Measurements from ENCODE around the gene CNNM2. TPM values are rescaled to one million over a fixed set of nuclear protein-coding genes. Genes with fewer than 3 reads are reported as not detected.

The CNNM2 gene
- total RNA-seq, 3 donors from 2014 or later (not counting 1 experiment from before 2014, with no cell fraction given): 8.6 to 18.0 (median 16.7) TPM

DNA sequence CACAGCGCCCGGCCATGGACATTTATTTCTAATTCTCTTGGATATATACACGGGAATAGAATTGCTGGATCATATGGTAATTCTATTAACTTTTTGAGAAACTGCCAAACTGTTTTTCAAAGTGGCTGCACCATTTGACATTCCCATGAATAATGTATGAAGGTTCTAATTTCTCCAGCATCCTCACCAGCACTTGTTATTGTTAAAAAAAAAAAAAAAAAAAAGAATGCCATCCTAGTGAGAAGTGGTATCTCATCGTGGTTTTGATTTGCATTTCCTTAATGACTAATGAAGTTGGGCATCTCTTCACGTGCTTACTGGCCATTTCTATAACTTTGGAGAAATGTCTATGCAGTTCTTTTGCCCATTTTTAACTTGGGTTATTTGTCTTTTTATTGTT lies 13.5 kb downstream of the CNNM2 start:
- Mint-ChIP-seq H3K4me1 (peaks cover 14% of the 10 kb centered on the region in 2 donors), H3K9me3 (no peaks in the 10 kb centered on the region), H3K4me3 (no peak overlapping the region), H3K36me3 (no peaks in the 10 kb centered on the region), H3K27me3 (ENCODE audit: low read depth in 2 of 2) (no peaks in the 10 kb centered on the region), H3K27ac (no peak overlapping the region)
- Histone ChIP-seq H3K9me3 (ENCODE audit: control insufficient read depth, insufficient read depth, low read length) (no peaks in the 10 kb centered on the region), H3K4me1 (ENCODE audit: control insufficient read depth, insufficient read depth, low read length) (peaks cover 5% of the 10 kb centered on the region), H3K36me3 (ENCODE audit: control insufficient read depth, insufficient read depth, low read length) (no peaks in the 10 kb centered on the region), H3K27me3 (ENCODE audit: control insufficient read depth, insufficient read depth, low read length) (no peaks in the 10 kb centered on the region), H3K4me3 (ENCODE audit: low read length) (no peak overlapping the region), H3K27ac (ENCODE audit: low read length) (no peak overlapping the region)
- 73% methylated on average over 5 of the region's 5 CpGs for WGBS (ENCODE audit: insufficient coverage)
- DNase-seq (no peak), ATAC-seq (no peak)
- intact Hi-C loops (cut with micrococcal nuclease): no loop called here
- no peak for TF ChIP-seq CTCF (IDR thresholded peaks at IDR 0.05)

GRCh38 chr10:102935505-102935904 lies 17.4 kb downstream of the CNNM2 start:
- WGBS (ENCODE audit: insufficient coverage): 98% methylated on average over 4 of the region's 4 CpGs
- H3K9me3 ChIP-seq (ENCODE audit: control insufficient read depth, insufficient read depth, low read length): no peaks in the 10 kb centered on the region
- no peaks in the 10 kb centered on the region for H3K36me3 Mint-ChIP-seq
- H3K9me3 Mint-ChIP-seq: no peaks in the 10 kb centered on the region
- no peaks in the 10 kb centered on the region for H3K27me3 Mint-ChIP-seq (ENCODE audit: low read depth in 2 of 2)
- H3K36me3 ChIP-seq (ENCODE audit: control insufficient read depth, insufficient read depth, low read length): no peaks in the 10 kb centered on the region
- no peak for TF ChIP-seq CTCF (IDR thresholded peaks at IDR 0.05)
- peaks cover 6 to 10% of the 10 kb centered on the region in 2 donors for H3K4me1 Mint-ChIP-seq
- H3K27ac ChIP-seq (ENCODE audit: low read length): no peak overlapping the region
- H3K27me3 ChIP-seq (ENCODE audit: control insufficient read depth, insufficient read depth, low read length): no peaks in the 10 kb centered on the region
- H3K4me3 Mint-ChIP-seq: no peak overlapping the region
- ATAC-seq: no peak
- H3K4me1 ChIP-seq (ENCODE audit: control insufficient read depth, insufficient read depth, low read length): no peaks in the 10 kb centered on the region
- intact Hi-C loops (cut with micrococcal nuclease): no loop called here
- no peak overlapping the region for H3K4me3 ChIP-seq (ENCODE audit: low read length)
- no peak overlapping the region for H3K27ac Mint-ChIP-seq
- no peak for DNase-seq

GRCh38 chr10:102935939-102936605 lies 18.0 kb downstream of the CNNM2 start:
- Mint-ChIP-seq H3K9me3 (no peaks in the 10 kb centered on the region), H3K4me3 (no peak overlapping the region), H3K36me3 (no peaks in the 10 kb centered on the region), H3K4me1 (peaks cover 6 to 10% of the 10 kb centered on the region in 2 donors), H3K27me3 (ENCODE audit: low read depth in 2 of 2) (no peaks in the 10 kb centered on the region), H3K27ac (no peak overlapping the region)
- H3K27me3 ChIP-seq (ENCODE audit: control insufficient read depth, insufficient read depth, low read length): no peaks in the 10 kb centered on the region
- 93% methylated on average over 3 of the region's 3 CpGs for WGBS (ENCODE audit: insufficient coverage)
- H3K27ac ChIP-seq (ENCODE audit: low read length): no peak overlapping the region
- no peaks in the 10 kb centered on the region for H3K4me1 ChIP-seq (ENCODE audit: control insufficient read depth, insufficient read depth, low read length)
- intact Hi-C loops (cut with micrococcal nuclease): no loop called here
- H3K4me3 ChIP-seq (ENCODE audit: low read length): no peak overlapping the region
- H3K36me3 ChIP-seq (ENCODE audit: control insufficient read depth, insufficient read depth, low read length): no peaks in the 10 kb centered on the region
- ATAC-seq: no peak
- TF ChIP-seq CTCF (IDR thresholded peaks at IDR 0.05): no peak
- no peaks in the 10 kb centered on the region for H3K9me3 ChIP-seq (ENCODE audit: control insufficient read depth, insufficient read depth, low read length)
- no peak for DNase-seq

DNA sequence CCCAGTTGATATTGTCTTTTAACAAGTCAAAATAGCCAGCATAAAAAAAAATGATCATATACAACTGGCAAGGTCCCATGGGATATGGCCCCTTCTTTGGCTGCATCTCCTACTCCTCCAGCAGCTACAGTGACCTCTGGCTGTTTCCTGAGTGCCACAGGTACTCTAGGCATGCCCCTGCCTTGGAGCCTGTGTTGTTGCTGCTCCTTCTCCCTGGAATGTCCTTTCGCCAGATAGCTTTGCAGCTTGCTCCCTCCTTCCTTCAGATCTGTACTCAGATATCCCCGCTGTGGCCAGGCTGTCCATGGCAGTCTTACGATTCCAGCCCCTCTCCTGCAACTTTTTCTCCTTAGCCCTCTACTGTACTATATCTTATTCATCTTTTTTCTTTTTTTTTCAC lies 23.3 kb downstream of the CNNM2 start:
- Histone ChIP-seq H3K27me3 (ENCODE audit: control insufficient read depth, insufficient read depth, low read length) (no peaks in the 10 kb centered on the region), H3K9me3 (ENCODE audit: control insufficient read depth, insufficient read depth, low read length) (no peaks in the 10 kb centered on the region), H3K4me1 (ENCODE audit: control insufficient read depth, insufficient read depth, low read length) (no peaks in the 10 kb centered on the region), H3K4me3 (ENCODE audit: low read length) (no peak overlapping the region), H3K36me3 (ENCODE audit: control insufficient read depth, insufficient read depth, low read length) (no peaks in the 10 kb centered on the region), H3K27ac (ENCODE audit: low read length) (no peak overlapping the region)
- no peak for TF ChIP-seq CTCF (IDR thresholded peaks at IDR 0.05)
- DNase-seq (no peak), ATAC-seq (no peak)
- Mint-ChIP-seq H3K27ac (no peak overlapping the region), H3K27me3 (ENCODE audit: low read depth in 2 of 2) (no peaks in the 10 kb centered on the region), H3K36me3 (no peaks in the 10 kb centered on the region), H3K4me1 (peaks cover 4 to 15% of the 10 kb centered on the region in 2 donors), H3K9me3 (no peaks in the 10 kb centered on the region), H3K4me3 (no peak overlapping the region)
- intact Hi-C loops (cut with micrococcal nuclease): no loop called here
- 95% methylated on average over 3 of the region's 3 CpGs for WGBS (ENCODE audit: insufficient coverage)
